Heart right ventricle (tissue), 16 donors: ENCODE measurements around the gene COA8. TPM values are rescaled to one million over a fixed set of nuclear protein-coding genes. Genes with fewer than 3 reads are reported as not detected.

Experiments
- ATAC-seq, 8 donors: fragments of 200-7000 bp; cut with Tn5 transposase; one replicate each; pipeline ENCODE4 v1.9.1; 2020; ENCODE audit warnings: mild to moderate bottlenecking in 8 of 8, moderate library complexity in 8 of 8, moderate number of reproducible peaks in 1 of 8
- DNase-seq, 2 donors: peaks; one replicate each; pipeline ENCODE4 v3.0.0-alpha.2; 2020
- H3K27ac ChIP-seq, 10 donors: fragments of 200-600 bp; sonication (generic) in 2 of 10; one replicate each; pipeline versions ENCODE4 v1.5.0 to v1.8.0; 2020 to 2022; ENCODE audit warnings: mild to moderate bottlenecking in 3 of 10
- H3K27me3 ChIP-seq, 7 donors: fragments of 200-600 bp; one replicate each; pipeline ENCODE4 v1.8.0; 2021 to 2022; ENCODE audit warnings: mild to moderate bottlenecking in 2 of 7
- H3K36me3 ChIP-seq, 9 donors: fragments of 200-600 bp; sonication (generic) in 1 of 9; one replicate each; pipeline versions ENCODE4 v1.5.0 to v1.8.0; 2020 to 2022; ENCODE audit warnings: mild to moderate bottlenecking in 2 of 9
- H3K4me1 ChIP-seq, 9 donors: fragments of 200-600 bp; sonication (generic) in 1 of 9; one replicate each; pipeline versions ENCODE4 v1.5.0 to v1.8.0; 2020 to 2022; ENCODE audit warnings: mild to moderate bottlenecking in 4 of 9
- H3K4me3 ChIP-seq, 10 donors: fragments of 200-600 bp; sonication (generic) in 2 of 10; one replicate each; pipeline versions ENCODE4 v1.5.0 to v1.8.0; 2020 to 2022; ENCODE audit warnings: mild to moderate bottlenecking in 7 of 10, moderate library complexity in 2 of 10
- H3K9me3 ChIP-seq, 11 donors: fragments of 200-600 bp in 10 of 11; sonication (generic) in 2 of 11; one replicate each; pipeline versions ENCODE4 v1.5.0 to v1.8.0; 2013 to 2022; ENCODE audit warnings: mild to moderate bottlenecking in 2 of 11, control low read depth in 1 of 11, moderate library complexity in 1 of 11
- WGBS, 2 donors: extraction: QIAGEN DNeasy Blood & Tissue Kit; methylation state at CpG; one replicate each; pipeline ENCODE4 v1.1.7; 2013; ENCODE audit warnings: inconsistent platforms in 1 of 2; 5-methylcytosine and 5-hydroxymethylcytosine counted together
- intact Hi-C, 10 donors: fragments of 100-400 bp; cut with DNase I; formaldehyde crosslinking; loops; one replicate each; pipeline versions ENCODE4 v1.11.1 to v1.14.2; 2022
- polyA plus RNA-seq, 2 donors: library from polyadenylated mRNA; stranded (reverse); fragments of 200-250 nt; gene quantifications; one replicate each; pipeline ENCODE4 v1.2.3, GENCODE V29; 2013
- total RNA-seq, 10 donors: library from RNA; stranded (reverse); fragmentation: NEBNext Ultra II Directional in 3 of 10; extraction: Animal tissue kit (Norgen Biotek cat#: 25700) in 3 of 10; gene quantifications; one replicate each; pipeline versions ENCODE4 v1.2.1 to v1.2.4, GENCODE V29; 2021 to 2023
- TF ChIP-seq, protein P1 (sequence below), 9 donors: fragments of 200-600 bp; sonication (generic) in 2 of 9; IDR thresholded peaks; one replicate each; pipeline versions ENCODE4 v1.5.0 to v1.8.0; 2021 to 2022; ENCODE audit warnings: antibody characterized with exemption in 9 of 9, mild to moderate bottlenecking in 5 of 9, moderate library complexity in 1 of 9
- donor health status: Arrhythmogenic right ventricular cardiomyopathy.
- donor health status: ischemic (EF 13 %, LVEDD 7.1; RV severe dilation, severe dysfunction).
- donor health status: healthy with polysubstance abuse.
- donor health status: DM: no; HTN: yes; CAD: no.
- donor health status: DM: no; HTN: no; CAD: no.
- donor health status: ischemic (EF 25% LVEDD 6.9; RV normal size, moderate dysfunction).
- donor health status: ischemic (EF 25% LVEDD 5.7; RV mildly dilated, moderate dysfunction).
- donor health status: healthy.
- donor health status: DM: yes; HTN: yes; CAD: no.
- donor health status: Ischemic cardiomyopathy.
- donor health status: ischemic (EF 35%, LVEDD 5.7; RV mildly dilated, moderate dysfunction).
- donor health status: nonischemic (EF 11% LVEDD 7.7; RV severe dilation, severe dysfunction).
- donor health status: DM: yes; HTN: yes; CAD: no.
- donor health status: PGD.
- donor health status: ischemic (EF 29% LVEDD 5.4; RV normal size, mild dysfunction).
- donor health status: nonischemic (EF 23%, LVEDD 6.1; RV moderate dilation, normal function).

Gene COA8
- total and polyA plus RNA-seq, 12 donors, result 33.3 to 141 (median 43.8) TPM

DNA sequence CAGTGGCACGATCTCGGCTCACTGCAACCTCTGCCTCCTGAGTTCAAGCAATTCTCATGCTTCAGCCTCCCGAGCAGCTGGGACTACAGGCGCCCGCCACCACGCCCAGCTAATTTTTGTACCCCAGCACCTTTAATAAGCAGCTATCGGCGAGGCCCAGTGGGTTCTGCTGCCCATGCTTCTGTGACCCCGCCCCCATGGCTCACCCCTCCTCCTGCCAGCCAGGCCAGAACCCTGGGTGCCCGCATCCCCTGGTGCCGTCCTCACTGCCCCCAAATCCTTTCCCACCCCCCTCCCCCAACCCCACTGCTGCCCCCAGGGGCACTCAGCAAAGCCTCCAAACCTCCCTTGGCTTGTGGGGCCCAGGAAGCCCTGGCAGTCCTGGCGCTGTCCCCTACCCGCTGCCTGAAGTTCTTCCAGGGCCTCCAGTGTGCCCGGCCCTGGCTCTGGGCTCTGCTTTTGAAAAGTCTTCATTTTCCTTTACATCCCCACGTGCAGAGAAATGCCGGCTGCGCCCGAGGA, 14.8 kb upstream of the COA8 start:
- Histone ChIP-seq H3K36me3 (no peaks in the 10 kb centered on the region), H3K4me3 (no peak overlapping the region), H3K4me1 (peaks cover 35 to 83% (median 61%) of the 10 kb centered on the region in 9 donors), H3K27ac (no peak overlapping the region), H3K9me3 (no peaks in the 10 kb centered on the region), H3K27me3 (no peaks in the 10 kb centered on the region)
- DNase-seq (no peak), ATAC-seq (no peak)
- WGBS, 2 donors, result 91 to 92% methylated on average over 18 of the region's 18 CpGs
- intact Hi-C loops, result loop anchor here in 9 of 10 donors (2.0 to 5.0 kb wide), 2 partner anchors 29 to 46 kb away; no protein-coding TSS in a partner anchor
- TF ChIP-seq, protein P1, sequence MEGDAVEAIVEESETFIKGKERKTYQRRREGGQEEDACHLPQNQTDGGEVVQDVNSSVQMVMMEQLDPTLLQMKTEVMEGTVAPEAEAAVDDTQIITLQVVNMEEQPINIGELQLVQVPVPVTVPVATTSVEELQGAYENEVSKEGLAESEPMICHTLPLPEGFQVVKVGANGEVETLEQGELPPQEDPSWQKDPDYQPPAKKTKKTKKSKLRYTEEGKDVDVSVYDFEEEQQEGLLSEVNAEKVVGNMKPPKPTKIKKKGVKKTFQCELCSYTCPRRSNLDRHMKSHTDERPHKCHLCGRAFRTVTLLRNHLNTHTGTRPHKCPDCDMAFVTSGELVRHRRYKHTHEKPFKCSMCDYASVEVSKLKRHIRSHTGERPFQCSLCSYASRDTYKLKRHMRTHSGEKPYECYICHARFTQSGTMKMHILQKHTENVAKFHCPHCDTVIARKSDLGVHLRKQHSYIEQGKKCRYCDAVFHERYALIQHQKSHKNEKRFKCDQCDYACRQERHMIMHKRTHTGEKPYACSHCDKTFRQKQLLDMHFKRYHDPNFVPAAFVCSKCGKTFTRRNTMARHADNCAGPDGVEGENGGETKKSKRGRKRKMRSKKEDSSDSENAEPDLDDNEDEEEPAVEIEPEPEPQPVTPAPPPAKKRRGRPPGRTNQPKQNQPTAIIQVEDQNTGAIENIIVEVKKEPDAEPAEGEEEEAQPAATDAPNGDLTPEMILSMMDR (IDR thresholded peaks at IDR 0.05), result no peak

DNA sequence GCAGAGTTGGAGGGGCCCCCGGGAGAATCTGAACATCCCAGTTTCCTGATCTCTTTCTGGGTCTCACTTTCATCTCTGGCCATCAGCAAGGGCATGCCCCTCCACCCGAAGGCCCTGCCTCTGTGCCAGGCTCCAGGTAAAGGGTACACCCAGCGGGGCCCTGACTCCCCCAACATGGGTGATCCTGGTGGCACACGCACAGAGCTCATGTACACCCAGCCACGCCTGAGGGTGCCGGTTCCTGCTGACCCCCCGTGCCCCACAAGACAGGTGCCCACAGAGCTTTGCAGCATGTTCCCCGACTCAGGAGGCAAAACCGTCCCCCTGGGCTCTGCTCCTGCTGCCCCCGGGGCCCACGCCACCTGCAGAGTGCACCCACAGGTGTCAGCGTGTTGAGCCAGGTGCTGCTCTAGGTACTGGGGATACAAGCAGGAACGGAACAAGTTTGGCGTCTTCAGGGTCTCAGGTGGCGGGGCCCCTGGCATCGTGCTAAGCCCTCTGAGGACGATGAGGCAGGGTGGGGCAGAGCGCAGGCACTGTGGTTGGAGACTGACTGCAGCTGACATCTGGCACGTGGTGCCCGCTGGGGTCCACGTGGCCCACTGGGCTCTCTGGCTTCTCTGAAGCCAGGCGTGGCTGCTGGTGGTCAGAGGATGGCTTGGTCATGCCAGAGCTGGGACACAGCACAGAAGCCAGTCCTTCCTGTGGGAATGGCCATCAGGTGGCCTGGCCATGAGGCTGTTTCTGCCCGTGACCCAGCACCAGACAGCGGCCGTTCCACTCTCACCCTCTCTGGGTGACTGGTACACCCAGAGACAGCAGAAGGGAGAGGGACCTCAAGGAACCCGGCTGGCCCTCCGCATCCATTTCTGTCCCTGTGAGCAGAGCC, 14.1 kb upstream of the COA8 start:
- 89 to 92% methylated on average over 27 of the region's 27 CpGs for WGBS, 2 donors
- ATAC-seq, result no peak
- Histone ChIP-seq H3K27me3 (no peaks in the 10 kb centered on the region), H3K4me1 (peaks cover 28 to 83% (median 58%) of the 10 kb centered on the region in 9 donors), H3K36me3 (no peaks in the 10 kb centered on the region), H3K27ac (peak overlapping the region in 6 of 10 donors; percentile 87 to 95 (median 88)), H3K9me3 (no peaks in the 10 kb centered on the region), H3K4me3 (no peak overlapping the region)
- TF ChIP-seq, protein P1 (IDR thresholded peaks at IDR 0.05), result no peak
- DNase-seq, result no peak
- intact Hi-C loops, result loop anchor here in 6 of 10 donors (5.0 kb wide), 1 partner anchor 46 kb away; no protein-coding TSS in a partner anchor

DNA sequence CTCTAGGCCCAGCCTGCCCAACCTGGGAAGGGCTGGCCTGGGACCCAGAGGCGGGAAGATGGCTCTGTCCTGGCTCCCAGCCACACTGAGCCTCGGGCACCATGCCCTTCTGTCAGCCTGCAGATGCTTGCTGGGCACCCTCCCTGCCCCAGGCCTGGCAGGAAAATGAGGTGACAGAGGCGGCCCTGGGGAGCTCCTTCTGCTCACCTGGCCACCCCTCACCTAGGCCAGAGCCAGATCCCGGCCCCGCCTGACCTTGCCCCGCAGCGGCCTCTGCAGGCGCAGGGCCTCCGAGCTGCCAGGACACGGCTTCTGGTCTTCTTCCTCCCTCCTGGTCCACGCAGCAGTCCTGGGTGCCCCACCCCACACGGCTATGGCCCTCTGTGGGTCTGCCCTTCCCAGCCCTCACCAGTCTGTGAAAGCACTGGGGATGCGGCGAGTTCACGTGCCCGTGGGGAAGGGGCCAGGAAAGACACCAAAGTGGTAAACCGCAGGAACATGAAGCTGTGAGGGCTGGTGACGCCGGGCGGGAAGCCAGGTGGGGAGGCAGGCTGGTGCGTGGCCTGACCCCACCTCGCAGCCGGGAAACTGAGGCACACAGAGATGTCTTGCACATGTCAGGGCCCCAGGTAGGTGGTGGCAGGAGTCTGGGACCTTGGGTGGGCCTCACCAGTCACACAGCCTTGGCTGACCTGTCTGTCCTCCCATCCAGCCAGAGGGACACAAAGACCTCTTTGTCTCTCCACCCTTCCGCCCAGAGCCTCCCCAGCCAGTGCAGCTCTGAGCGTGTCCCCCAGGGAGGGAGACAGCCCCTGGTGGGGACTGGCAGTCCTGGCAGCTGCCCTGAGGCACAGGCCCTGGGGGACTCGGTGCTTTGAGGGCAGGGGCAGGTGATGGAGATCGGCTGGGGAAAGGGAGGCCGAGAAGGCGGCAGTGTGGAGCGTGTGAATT, 13.1 kb upstream of the COA8 start:
- intact Hi-C loops, result loop anchor here in 7 of 10 donors (5.0 kb wide), 1 partner anchor 47 kb away; no protein-coding TSS in a partner anchor
- H3K4me1 ChIP-seq, result peaks cover 21 to 81% (median 55%) of the 10 kb centered on the region in 9 donors
- no peaks in the 10 kb centered on the region for H3K9me3 ChIP-seq
- H3K4me3 ChIP-seq, result no peak overlapping the region
- TF ChIP-seq, protein P1 (IDR thresholded peaks at IDR 0.05), result peak in 2 of 9 donors; percentile 10 to 13
- 80 to 83% methylated on average over 30 of the region's 30 CpGs for WGBS, 2 donors
- H3K27me3 ChIP-seq, result no peaks in the 10 kb centered on the region
- ATAC-seq (peak in 7 of 8 donors; percentile 2 to 41 (median 18)), DNase-seq (peak; percentile 59 to 63)
- H3K27ac ChIP-seq, result peak overlapping the region in 8 of 10 donors; percentile 83 to 95 (median 88)
- H3K36me3 ChIP-seq, result peaks cover 0 to under 1% (median 0%) of the 10 kb centered on the region in 9 donors
